ENCODE measurements around the gene PNKP. TPM values are rescaled to one million over a fixed set of nuclear protein-coding genes. Genes with fewer than 3 reads are reported as not detected.

Gene PNKP
- total and polyA plus RNA-seq, 9 of the 15 experiments (the other 6 are each of a cell fraction or from before 2014, with no cell fraction given), result 2.8 to 85.4 (median 25.3) TPM

DNA sequence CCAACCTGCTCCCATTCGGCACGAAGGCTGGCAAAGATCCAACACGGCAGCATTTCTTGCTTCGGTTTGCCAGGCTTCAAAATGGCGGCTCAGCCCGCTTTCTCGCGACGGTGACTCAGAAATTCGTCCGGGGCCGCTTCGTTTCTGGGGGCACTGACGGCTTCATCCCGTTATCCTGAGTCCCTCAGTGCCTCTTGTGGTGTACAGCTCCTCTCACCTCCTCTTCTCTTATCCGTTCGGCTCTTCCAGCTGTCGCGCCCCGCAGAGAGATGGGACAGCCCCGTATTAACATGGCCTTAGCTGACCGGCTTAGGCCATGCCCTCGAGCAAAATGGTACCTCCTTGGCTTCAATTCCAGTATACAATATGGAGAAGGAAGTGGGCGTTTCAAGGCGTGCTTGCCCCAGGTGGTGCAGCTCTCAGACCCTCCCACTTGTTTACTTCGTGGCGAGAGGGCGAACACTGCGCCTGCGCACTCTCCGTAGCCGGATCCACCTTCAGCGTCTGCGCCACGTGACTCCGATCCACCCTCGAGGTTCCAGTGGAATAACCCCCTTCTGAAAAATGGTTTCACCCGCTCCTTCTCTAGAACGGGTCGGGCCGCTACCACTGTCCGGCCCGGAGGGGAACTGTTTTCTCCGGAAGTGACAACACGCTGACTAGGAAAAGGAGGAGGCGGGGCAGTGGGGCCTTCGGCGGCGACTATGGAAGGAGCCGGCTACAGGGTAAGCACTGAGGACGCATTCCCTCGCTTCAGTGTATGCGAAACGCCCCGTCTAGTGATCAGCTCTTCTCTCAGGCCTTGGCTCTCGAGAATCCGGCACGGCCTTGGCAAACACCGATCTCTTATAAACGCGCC, 9.9 kb upstream of the PNKP start, which contains the start of the genes AKT1S1 and TBC1D17 (continued):
- TF ChIP-seq, protein P1, sequence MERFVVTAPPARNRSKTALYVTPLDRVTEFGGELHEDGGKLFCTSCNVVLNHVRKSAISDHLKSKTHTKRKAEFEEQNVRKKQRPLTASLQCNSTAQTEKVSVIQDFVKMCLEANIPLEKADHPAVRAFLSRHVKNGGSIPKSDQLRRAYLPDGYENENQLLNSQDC (CRISPR knock-in tag; IDR thresholded peaks at IDR 0.05), result 0 out of 2 replicates have a peak, but pooled peaks have one; percentile 63
- TF ChIP-seq ATF4 (CRISPR knock-in tag; IDR thresholded peaks at IDR 0.05) (no peak), ZNF77 (CRISPR knock-in tag; IDR thresholded peaks at IDR 0.05) (no peak), EP400 (IDR thresholded peaks at IDR 0.05) (peak; percentile 94), THRA (IDR thresholded peaks at IDR 0.05) (no peak), RBM14 (IDR thresholded peaks at IDR 0.05; ENCODE audit: borderline replicate concordance, insufficient read depth, low read depth, low read length) (no peak), HDAC1 (IDR thresholded peaks at IDR 0.05) (peak in 1 of 2 experiments; percentile 13; a peak in 1 of 4 replicates), SRSF1 (IDR thresholded peaks at IDR 0.05; ENCODE audit: low read depth, low read length) (no peak), ZNF699 (CRISPR knock-in tag; IDR thresholded peaks at IDR 0.05; ENCODE audit: insufficient replicate concordance) (no peak), NR4A1 (CRISPR knock-in tag; IDR thresholded peaks at IDR 0.05) (peak; percentile 49; the same call in 1 of the 2 replicates), NR4A1 (tag; IDR thresholded peaks at IDR 0.05) (no peak)
- TF ChIP-seq, protein P2, sequence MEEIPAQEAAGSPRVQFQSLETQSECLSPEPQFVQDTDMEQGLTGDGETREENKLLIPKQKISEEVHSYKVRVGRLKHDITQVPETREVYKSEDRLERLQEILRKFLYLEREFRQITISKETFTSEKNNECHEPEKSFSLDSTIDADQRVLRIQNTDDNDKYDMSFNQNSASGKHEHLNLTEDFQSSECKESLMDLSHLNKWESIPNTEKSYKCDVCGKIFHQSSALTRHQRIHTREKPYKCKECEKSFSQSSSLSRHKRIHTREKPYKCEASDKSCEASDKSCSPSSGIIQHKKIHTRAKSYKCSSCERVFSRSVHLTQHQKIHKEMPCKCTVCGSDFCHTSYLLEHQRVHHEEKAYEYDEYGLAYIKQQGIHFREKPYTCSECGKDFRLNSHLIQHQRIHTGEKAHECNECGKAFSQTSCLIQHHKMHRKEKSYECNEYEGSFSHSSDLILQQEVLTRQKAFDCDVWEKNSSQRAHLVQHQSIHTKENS (CRISPR knock-in tag; IDR thresholded peaks at IDR 0.05), result no peak
- TF ChIP-seq, protein P3, sequence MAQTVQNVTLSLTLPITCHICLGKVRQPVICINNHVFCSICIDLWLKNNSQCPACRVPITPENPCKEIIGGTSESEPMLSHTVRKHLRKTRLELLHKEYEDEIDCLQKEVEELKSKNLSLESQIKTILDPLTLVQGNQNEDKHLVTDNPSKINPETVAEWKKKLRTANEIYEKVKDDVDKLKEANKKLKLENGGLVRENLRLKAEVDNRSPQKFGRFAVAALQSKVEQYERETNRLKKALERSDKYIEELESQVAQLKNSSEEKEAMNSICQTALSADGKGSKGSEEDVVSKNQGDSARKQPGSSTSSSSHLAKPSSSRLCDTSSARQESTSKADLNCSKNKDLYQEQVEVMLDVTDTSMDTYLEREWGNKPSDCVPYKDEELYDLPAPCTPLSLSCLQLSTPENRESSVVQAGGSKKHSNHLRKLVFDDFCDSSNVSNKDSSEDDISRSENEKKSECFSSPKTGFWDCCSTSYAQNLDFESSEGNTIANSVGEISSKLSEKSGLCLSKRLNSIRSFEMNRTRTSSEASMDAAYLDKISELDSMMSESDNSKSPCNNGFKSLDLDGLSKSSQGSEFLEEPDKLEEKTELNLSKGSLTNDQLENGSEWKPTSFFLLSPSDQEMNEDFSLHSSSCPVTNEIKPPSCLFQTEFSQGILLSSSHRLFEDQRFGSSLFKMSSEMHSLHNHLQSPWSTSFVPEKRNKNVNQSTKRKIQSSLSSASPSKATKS (CRISPR knock-in tag; IDR thresholded peaks at IDR 0.05), result no peak
- TF ChIP-seq, protein P4, sequence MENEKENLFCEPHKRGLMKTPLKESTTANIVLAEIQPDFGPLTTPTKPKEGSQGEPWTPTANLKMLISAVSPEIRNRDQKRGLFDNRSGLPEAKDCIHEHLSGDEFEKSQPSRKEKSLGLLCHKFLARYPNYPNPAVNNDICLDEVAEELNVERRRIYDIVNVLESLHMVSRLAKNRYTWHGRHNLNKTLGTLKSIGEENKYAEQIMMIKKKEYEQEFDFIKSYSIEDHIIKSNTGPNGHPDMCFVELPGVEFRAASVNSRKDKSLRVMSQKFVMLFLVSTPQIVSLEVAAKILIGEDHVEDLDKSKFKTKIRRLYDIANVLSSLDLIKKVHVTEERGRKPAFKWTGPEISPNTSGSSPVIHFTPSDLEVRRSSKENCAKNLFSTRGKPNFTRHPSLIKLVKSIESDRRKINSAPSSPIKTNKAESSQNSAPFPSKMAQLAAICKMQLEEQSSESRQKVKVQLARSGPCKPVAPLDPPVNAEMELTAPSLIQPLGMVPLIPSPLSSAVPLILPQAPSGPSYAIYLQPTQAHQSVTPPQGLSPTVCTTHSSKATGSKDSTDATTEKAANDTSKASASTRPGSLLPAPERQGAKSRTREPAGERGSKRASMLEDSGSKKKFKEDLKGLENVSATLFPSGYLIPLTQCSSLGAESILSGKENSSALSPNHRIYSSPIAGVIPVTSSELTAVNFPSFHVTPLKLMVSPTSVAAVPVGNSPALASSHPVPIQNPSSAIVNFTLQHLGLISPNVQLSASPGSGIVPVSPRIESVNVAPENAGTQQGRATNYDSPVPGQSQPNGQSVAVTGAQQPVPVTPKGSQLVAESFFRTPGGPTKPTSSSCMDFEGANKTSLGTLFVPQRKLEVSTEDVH (IDR thresholded peaks at IDR 0.05; ENCODE audit: low read depth, partially characterized antibody), result peak; percentile 39
- TF ChIP-seq, protein P5, sequence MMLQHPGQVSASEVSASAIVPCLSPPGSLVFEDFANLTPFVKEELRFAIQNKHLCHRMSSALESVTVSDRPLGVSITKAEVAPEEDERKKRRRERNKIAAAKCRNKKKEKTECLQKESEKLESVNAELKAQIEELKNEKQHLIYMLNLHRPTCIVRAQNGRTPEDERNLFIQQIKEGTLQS (IDR thresholded peaks at IDR 0.05), result peak; percentile 51; the same call in 1 of the 2 replicates
- TF ChIP-seq, protein P5 (CRISPR knock-in tag; conservative IDR thresholded peaks at IDR 0.05), result no peak
